Neural progenitor cell (in vitro differentiated cells): ENCODE measurements around the gene KRTAP5-5.

ENCODE experiments used
- EZH2 ChIP-seq: fragments of 200-600 bp; sonication (generic); IDR thresholded peaks from 2 replicates; pipeline ENCODE4 v1.6.1; 2017; ENCODE audit warnings: antibody characterized with exemption, mild to moderate bottlenecking, moderate library complexity
- EZH2phosphoT487 ChIP-seq: fragments of 200-600 bp; sonication (generic); IDR thresholded peaks from 2 replicates; pipeline ENCODE4 v1.6.1; 2017; ENCODE audit warnings: antibody characterized with exemption
- TF ChIP-seq, protein P1 (sequence below): fragments of 200-600 bp; sonication (generic); IDR thresholded peaks from 2 replicates; pipeline ENCODE4 v1.5.1; 2017; ENCODE audit warnings: antibody characterized with exemption, mild to moderate bottlenecking

GRCh38 chr11:1644601-1645356 lies 15.2 kb downstream of the KRTAP5-5 start:
- TF ChIP-seq, protein P1, sequence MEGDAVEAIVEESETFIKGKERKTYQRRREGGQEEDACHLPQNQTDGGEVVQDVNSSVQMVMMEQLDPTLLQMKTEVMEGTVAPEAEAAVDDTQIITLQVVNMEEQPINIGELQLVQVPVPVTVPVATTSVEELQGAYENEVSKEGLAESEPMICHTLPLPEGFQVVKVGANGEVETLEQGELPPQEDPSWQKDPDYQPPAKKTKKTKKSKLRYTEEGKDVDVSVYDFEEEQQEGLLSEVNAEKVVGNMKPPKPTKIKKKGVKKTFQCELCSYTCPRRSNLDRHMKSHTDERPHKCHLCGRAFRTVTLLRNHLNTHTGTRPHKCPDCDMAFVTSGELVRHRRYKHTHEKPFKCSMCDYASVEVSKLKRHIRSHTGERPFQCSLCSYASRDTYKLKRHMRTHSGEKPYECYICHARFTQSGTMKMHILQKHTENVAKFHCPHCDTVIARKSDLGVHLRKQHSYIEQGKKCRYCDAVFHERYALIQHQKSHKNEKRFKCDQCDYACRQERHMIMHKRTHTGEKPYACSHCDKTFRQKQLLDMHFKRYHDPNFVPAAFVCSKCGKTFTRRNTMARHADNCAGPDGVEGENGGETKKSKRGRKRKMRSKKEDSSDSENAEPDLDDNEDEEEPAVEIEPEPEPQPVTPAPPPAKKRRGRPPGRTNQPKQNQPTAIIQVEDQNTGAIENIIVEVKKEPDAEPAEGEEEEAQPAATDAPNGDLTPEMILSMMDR = no peak
- TF ChIP-seq EZH2phosphoT487 (no peak), EZH2 (no peak)
